Parathyroid adenoma (tissue), 2 donors: ENCODE results near the gene SDCBP2.

ENCODE experiments used
- H2AFZ ChIP-seq: fragments of 300-600 bp; sonication (generic); one replicate; pipeline ENCODE4 v1.7.0; 2017; ENCODE audit warnings: antibody characterized with exemption, mild to moderate bottlenecking
- H3K27ac ChIP-seq: fragments of 300-600 bp; sonication (generic); one replicate; pipeline ENCODE4 v1.7.0; 2017
- H3K27me3 ChIP-seq: fragments of 300-600 bp; sonication (generic); one replicate; pipeline ENCODE4 v1.7.0; 2017; ENCODE audit warnings: low read length; ENCODE audit not compliant: control insufficient read depth, insufficient read depth
- H3K36me3 ChIP-seq: fragments of 300-600 bp; sonication (generic); one replicate; pipeline ENCODE4 v1.7.0; 2017; ENCODE audit warnings: low read length; ENCODE audit not compliant: control insufficient read depth, insufficient read depth
- H3K4me1 ChIP-seq: fragments of 300-600 bp; sonication (generic); one replicate; pipeline ENCODE4 v1.7.0; 2017; ENCODE audit warnings: control low read depth
- H3K4me2 ChIP-seq: fragments of 300-600 bp; sonication (generic); one replicate; pipeline ENCODE4 v1.7.0; 2017; ENCODE audit warnings: low read length
- H3K4me3 ChIP-seq: fragments of 300-600 bp; sonication (generic); one replicate; pipeline ENCODE4 v1.7.0; 2017; ENCODE audit warnings: low read depth, low read length
- H3K79me2 ChIP-seq: fragments of 300-600 bp; sonication (generic); one replicate; pipeline ENCODE4 v1.7.0; 2017; ENCODE audit warnings: control low read depth
- H3K9ac ChIP-seq: fragments of 300-600 bp; sonication (generic); one replicate; pipeline ENCODE4 v1.7.0; 2017; ENCODE audit warnings: mild to moderate bottlenecking
- H3K9me3 ChIP-seq: fragments of 300-600 bp; sonication (generic); one replicate; pipeline ENCODE4 v1.7.0; 2017; ENCODE audit warnings: low read length; ENCODE audit not compliant: control insufficient read depth
- CTCF ChIP-seq: fragments of 300-600 bp; sonication (generic); IDR thresholded peaks from one replicate; pipeline ENCODE4 v1.7.0; 2017; ENCODE audit warnings: antibody characterized with exemption, mild to moderate bottlenecking
- donor health status: primary hyperparathyroidism.

The SDCBP2 gene

GRCh38 chr20:1287787-1288569 lies 41.0 kb downstream of the SDCBP2 start:
- H3K9ac ChIP-seq, result no peak overlapping the region
- H2AFZ ChIP-seq, result no peak overlapping the region
- H3K79me2 ChIP-seq, result peaks cover 3% of the 10 kb centered on the region
- H3K4me1 ChIP-seq, result peaks cover 3% of the 10 kb centered on the region
- TF ChIP-seq CTCF, result no peak
- H3K4me2 ChIP-seq, result no peak overlapping the region
- H3K27ac ChIP-seq, result no peak overlapping the region
- H3K36me3 ChIP-seq, result no peaks in the 10 kb centered on the region
- H3K9me3 ChIP-seq, result no peaks in the 10 kb centered on the region
- H3K4me3 ChIP-seq, result no peak overlapping the region
- H3K27me3 ChIP-seq, result no peaks in the 10 kb centered on the region

GRCh38 chr20:1287306-1287705 lies 41.6 kb downstream of the SDCBP2 start:
- Histone ChIP-seq H3K36me3 (no peaks in the 10 kb centered on the region), H3K4me3 (no peak overlapping the region), H3K4me2 (no peak overlapping the region), H2AFZ (no peak overlapping the region), H3K27ac (no peak overlapping the region), H3K9me3 (no peaks in the 10 kb centered on the region), H3K27me3 (no peaks in the 10 kb centered on the region), H3K79me2 (no peaks in the 10 kb centered on the region), H3K9ac (no peak overlapping the region), H3K4me1 (peaks cover 3% of the 10 kb centered on the region)
- no peak for TF ChIP-seq CTCF

GRCh38 chr20:1286267-1287024 lies 42.5 kb downstream of the SDCBP2 start:
- H3K27ac ChIP-seq, result no peak overlapping the region
- H3K36me3 ChIP-seq, result no peaks in the 10 kb centered on the region

GRCh38 chr20:1283522-1284510 lies 45.1 kb downstream of the SDCBP2 start:
- H3K4me1 ChIP-seq, result no peaks in the 10 kb centered on the region
- no peak overlapping the region for H3K4me3 ChIP-seq
- no peak for TF ChIP-seq CTCF
- no peak overlapping the region for H3K4me2 ChIP-seq
- H3K27me3 ChIP-seq, result no peaks in the 10 kb centered on the region
- H3K36me3 ChIP-seq, result no peaks in the 10 kb centered on the region
- no peak overlapping the region for H3K27ac ChIP-seq
- H3K79me2 ChIP-seq, result peaks cover 5% of the 10 kb centered on the region
- no peak overlapping the region for H3K9ac ChIP-seq
- no peak overlapping the region for H2AFZ ChIP-seq
- no peaks in the 10 kb centered on the region for H3K9me3 ChIP-seq

More at GRCh38 chr20:1286267-1287024, 42.5 kb downstream of the SDCBP2 start:
- TF ChIP-seq CTCF, result no peak
- Histone ChIP-seq H3K9ac (no peak overlapping the region), H3K79me2 (no peaks in the 10 kb centered on the region), H3K4me3 (no peak overlapping the region), H3K4me2 (no peak overlapping the region), H3K9me3 (no peaks in the 10 kb centered on the region), H3K4me1 (no peaks in the 10 kb centered on the region), H3K27me3 (no peaks in the 10 kb centered on the region), H2AFZ (no peak overlapping the region)
